CD4-positive, alpha-beta T cell (primary cell): Measurements from ENCODE around the gene PTPRT. TPM values are rescaled to one million over a fixed set of nuclear protein-coding genes. Genes with fewer than 3 reads are reported as not detected.

Experiments used
- ATAC-seq: fragments of 200-7000 bp; cut with Tn5 transposase; one replicate; pipeline ENCODE4 v1.10.0; 2022; ENCODE audit warnings: mild to moderate bottlenecking; ENCODE audit not compliant: poor library complexity
- CTCF ChIA-PET: fragments of 350-600 bp; sonication (Branson Sonifier 250); formaldehyde crosslinking; loops from one replicate; lab custom pipeline; 2021; ENCODE audit warnings: antibody characterized with exemption, inconsistent platforms; lab: Charles Lee
- POLR2A ChIA-PET: fragments of 350-600 bp; sonication (Branson Sonifier 250); formaldehyde crosslinking; loops from one replicate; lab custom pipeline; 2021; ENCODE audit warnings: antibody characterized with exemption, inconsistent platforms; lab: Charles Lee
- DNase-seq, 14 experiments: peaks; one replicate each; pipeline ENCODE4 v3.0.0-alpha.2; 2013 to 2020; ENCODE audit warnings: mixed read lengths in 2 of 14
- H3K27ac ChIP-seq, 2 donors: one replicate each; pipeline versions ENCODE4 v1.5.1 to v1.7.0; 2013; ENCODE audit warnings: low read length in 2 of 2, low read depth in 1 of 2, mild to moderate bottlenecking in 1 of 2
- H3K27me3 ChIP-seq, 2 experiments: 1 replicate in 1 of 2; 2 replicates in 1 of 2; pipeline versions ENCODE4 v1.6.1 to v1.7.0; 2013; ENCODE audit warnings: low read length in 2 of 2, control low read depth in 1 of 2, mild to moderate bottlenecking in 1 of 2, moderate library complexity in 1 of 2; ENCODE audit not compliant: insufficient read depth in 2 of 2, control insufficient read depth in 1 of 2
- H3K36me3 ChIP-seq: one replicate; pipeline ENCODE4 v1.6.1; 2013; ENCODE audit warnings: low read length, control low read depth; ENCODE audit not compliant: insufficient read depth
- H3K4me1 ChIP-seq: one replicate; pipeline ENCODE4 v1.6.1; 2013; ENCODE audit warnings: low read length, control low read depth; ENCODE audit not compliant: insufficient read depth
- H3K4me3 ChIP-seq: one replicate; pipeline ENCODE4 v1.5.1; 2013; ENCODE audit warnings: mild to moderate bottlenecking, low read length, moderate library complexity
- H3K9me3 ChIP-seq, 2 experiments: 1 replicate in 1 of 2; 2 replicates in 1 of 2; pipeline versions ENCODE4 v1.6.1 to v1.7.0; 2013; ENCODE audit warnings: low read length in 2 of 2, mild to moderate bottlenecking in 2 of 2, control low read depth in 1 of 2, moderate library complexity in 1 of 2; ENCODE audit not compliant: control insufficient read depth in 1 of 2, insufficient read depth in 1 of 2
- H3K27ac Mint-ChIP-seq: one replicate; pipeline ENCODE4 v1.8.0; 2020; ENCODE audit warnings: mixed read lengths
- H3K27me3 Mint-ChIP-seq: one replicate; pipeline ENCODE4 v1.8.0; 2021; ENCODE audit warnings: mixed read lengths
- H3K36me3 Mint-ChIP-seq: one replicate; pipeline ENCODE4 v1.8.0; 2021; ENCODE audit warnings: low read depth, mixed read lengths
- H3K4me1 Mint-ChIP-seq: one replicate; pipeline ENCODE4 v1.8.0; 2021; ENCODE audit warnings: low read depth, mixed read lengths
- H3K4me3 Mint-ChIP-seq: one replicate; pipeline ENCODE4 v1.8.0; 2020; ENCODE audit warnings: mild to moderate bottlenecking, mixed read lengths
- H3K9me3 Mint-ChIP-seq: one replicate; pipeline ENCODE4 v1.8.0; 2020; ENCODE audit warnings: mixed read lengths
- intact Hi-C, 2 experiments: fragments of 100-400 bp; cut with DNase I in 1 of 2; cut with micrococcal nuclease in 1 of 2; formaldehyde crosslinking; loops; one replicate each; pipeline versions ENCODE4 v1.15.1 to v1.9.0; 2023 to 2025; cut with DNase I, micrococcal nuclease
- total RNA-seq, 174 experiments: library from RNA in 2 of 174; stranded (reverse) in 2 of 174; gene quantifications; one replicate each; pipeline ENCODE4 v1.2.3 and lab custom pipeline; 2021 to 2026
- TF ChIP-seq, protein P1 (sequence below): fragments of 200-600 bp; IDR thresholded peaks from one replicate; pipeline ENCODE4 v1.8.0; 2022; ENCODE audit warnings: antibody characterized with exemption, mild to moderate bottlenecking

The PTPRT gene
- total RNA-seq, 2 experiments from 2014 or later, result not detected

DNA sequence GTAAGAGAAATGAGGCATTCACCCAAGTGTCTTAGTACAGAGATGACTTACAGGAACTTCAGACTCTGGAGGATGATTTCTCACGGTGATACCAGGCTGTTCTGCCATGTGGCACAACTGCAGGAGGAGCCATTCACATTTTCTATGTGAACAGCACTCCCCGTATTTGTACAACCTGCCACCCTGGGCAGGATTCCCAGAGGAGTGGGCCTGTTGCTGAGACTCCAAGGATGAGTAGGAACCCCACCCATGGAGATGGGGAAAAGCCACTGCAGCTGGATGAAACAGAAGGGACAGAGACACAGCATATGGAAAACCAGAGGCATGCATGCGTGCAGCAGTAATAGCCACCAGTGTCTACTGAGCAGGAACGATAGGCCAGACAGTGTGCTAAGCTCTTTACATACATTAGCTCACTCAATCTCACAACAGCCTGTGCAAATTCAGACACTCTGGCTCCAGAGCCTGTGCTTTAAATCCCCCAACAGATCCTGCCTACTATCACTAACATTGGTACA, 48.0 kb upstream of the PTPRT start:
- H3K4me3 ChIP-seq, result no peak overlapping the region
- Mint-ChIP-seq H3K36me3 (no peaks in the 10 kb centered on the region), H3K4me3 (no peak overlapping the region), H3K27ac (no peak overlapping the region), H3K4me1 (no peaks in the 10 kb centered on the region), H3K27me3 (peaks cover 31% of the 10 kb centered on the region), H3K9me3 (peaks cover 6% of the 10 kb centered on the region)
- TF ChIP-seq, protein P1, sequence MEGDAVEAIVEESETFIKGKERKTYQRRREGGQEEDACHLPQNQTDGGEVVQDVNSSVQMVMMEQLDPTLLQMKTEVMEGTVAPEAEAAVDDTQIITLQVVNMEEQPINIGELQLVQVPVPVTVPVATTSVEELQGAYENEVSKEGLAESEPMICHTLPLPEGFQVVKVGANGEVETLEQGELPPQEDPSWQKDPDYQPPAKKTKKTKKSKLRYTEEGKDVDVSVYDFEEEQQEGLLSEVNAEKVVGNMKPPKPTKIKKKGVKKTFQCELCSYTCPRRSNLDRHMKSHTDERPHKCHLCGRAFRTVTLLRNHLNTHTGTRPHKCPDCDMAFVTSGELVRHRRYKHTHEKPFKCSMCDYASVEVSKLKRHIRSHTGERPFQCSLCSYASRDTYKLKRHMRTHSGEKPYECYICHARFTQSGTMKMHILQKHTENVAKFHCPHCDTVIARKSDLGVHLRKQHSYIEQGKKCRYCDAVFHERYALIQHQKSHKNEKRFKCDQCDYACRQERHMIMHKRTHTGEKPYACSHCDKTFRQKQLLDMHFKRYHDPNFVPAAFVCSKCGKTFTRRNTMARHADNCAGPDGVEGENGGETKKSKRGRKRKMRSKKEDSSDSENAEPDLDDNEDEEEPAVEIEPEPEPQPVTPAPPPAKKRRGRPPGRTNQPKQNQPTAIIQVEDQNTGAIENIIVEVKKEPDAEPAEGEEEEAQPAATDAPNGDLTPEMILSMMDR, result no peak
- CTCF ChIA-PET, result no interaction called here
- intact Hi-C loops, result no loop called here
- H3K27me3 ChIP-seq, result peaks cover 4 to 8% of the 10 kb centered on the region in 2 experiments
- H3K4me1 ChIP-seq, result no peaks in the 10 kb centered on the region
- no peak for ATAC-seq
- no peaks in the 10 kb centered on the region for H3K36me3 ChIP-seq
- DNase-seq, result no peak
- POLR2A ChIA-PET, result no interaction called here
- no peak overlapping the region for H3K27ac ChIP-seq
- peaks cover 0 to 9% of the 10 kb centered on the region in 2 experiments for H3K9me3 ChIP-seq

- intact Hi-C loops, result no loop called here
- ChIA-PET POLR2A (no interaction called here), CTCF (no interaction called here)
- Histone ChIP-seq H3K27me3 (peaks cover 4 to 8% of the 10 kb centered on the region in 2 experiments), H3K4me1 (no peaks in the 10 kb centered on the region), H3K9me3 (peaks cover 0 to 9% of the 10 kb centered on the region in 2 experiments), H3K4me3 (no peak overlapping the region), H3K27ac (no peak overlapping the region), H3K36me3 (no peaks in the 10 kb centered on the region)
- DNase-seq (no peak), ATAC-seq (no peak)
- TF ChIP-seq, protein P1, result no peak
- no peaks in the 10 kb centered on the region for H3K36me3 Mint-ChIP-seq
- H3K4me1 Mint-ChIP-seq, result no peaks in the 10 kb centered on the region
- no peak overlapping the region for H3K27ac Mint-ChIP-seq
- H3K9me3 Mint-ChIP-seq, result peaks cover 6% of the 10 kb centered on the region
- H3K4me3 Mint-ChIP-seq, result no peak overlapping the region
- H3K27me3 Mint-ChIP-seq, result peaks cover 23% of the 10 kb centered on the region
These were observed 46.3 kb upstream of the PTPRT start for GRCh38 chr20:43235998-43236397.

DNA sequence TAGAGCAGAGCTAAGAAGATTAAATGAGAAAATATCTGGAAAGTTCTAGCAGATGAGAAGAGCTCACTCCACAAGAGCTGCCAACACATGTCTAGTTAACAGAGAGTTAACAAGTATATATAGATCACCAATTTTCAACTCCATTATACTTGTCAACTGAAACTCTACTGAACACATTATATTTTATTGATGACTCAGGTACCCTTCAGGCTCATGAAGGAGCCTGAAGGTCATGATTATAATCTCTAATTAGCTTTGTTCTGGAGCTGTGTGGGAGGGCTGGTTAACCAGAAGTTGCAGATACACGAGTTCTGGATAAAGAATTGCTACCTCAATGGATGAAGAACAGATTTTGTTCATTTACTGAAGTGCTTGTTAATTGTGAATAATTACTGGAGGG, 42.1 kb upstream of the PTPRT start:
- intact Hi-C loops, result no loop called here
- Histone ChIP-seq H3K36me3 (no peaks in the 10 kb centered on the region), H3K27me3 (peaks cover 2 to 9% of the 10 kb centered on the region in 2 experiments), H3K27ac (no peak overlapping the region), H3K4me3 (no peak overlapping the region), H3K9me3 (no peaks in the 10 kb centered on the region), H3K4me1 (no peaks in the 10 kb centered on the region)
- POLR2A ChIA-PET, result no interaction called here
- Mint-ChIP-seq H3K27ac (no peak overlapping the region), H3K4me3 (no peak overlapping the region), H3K4me1 (no peaks in the 10 kb centered on the region), H3K9me3 (no peaks in the 10 kb centered on the region), H3K27me3 (peaks cover 13% of the 10 kb centered on the region), H3K36me3 (no peaks in the 10 kb centered on the region)
- ATAC-seq (no peak), DNase-seq (no peak)
- CTCF ChIA-PET, result no interaction called here
- TF ChIP-seq, protein P1, result no peak
